Brain microvascular endothelial cell (primary cell): ENCODE measurements around the gene ADAMTS17.

Experiments
- DNase-seq: peaks from one replicate; pipeline ENCODE4 v3.0.0-alpha.2; 2020
- H3K27ac ChIP-seq: fragments of 250-450 bp; sonication (Bioruptor Pico); 2 replicates; pipeline ENCODE4 v1.5.1; 2020; ENCODE audit warnings: mild to moderate bottlenecking, moderate library complexity
- H3K27me3 ChIP-seq: fragments of 250-450 bp; sonication (Bioruptor Pico); replicated peaks from 2 replicates; pipeline ENCODE4 v1.5.1; 2020; ENCODE audit warnings: mild to moderate bottlenecking
- H3K36me3 ChIP-seq: fragments of 250-450 bp; sonication (Bioruptor Pico); replicated peaks from 2 replicates; pipeline ENCODE4 v1.5.1; 2020; ENCODE audit warnings: mild to moderate bottlenecking
- H3K4me3 ChIP-seq: 2 replicates; pipeline ENCODE4 v1.5.1; 2011; ENCODE audit warnings: low read depth, mild to moderate bottlenecking, control low read depth, low read length, moderate library complexity
- in situ Hi-C: cut with HindIII; loops from 2 replicates; pipeline ENCODE4 v1.10.0; 2017; ENCODE audit warnings: low sequenced_read_pairs, low pct_ligation_motif_present
- TF ChIP-seq, protein P1 (sequence below): IDR thresholded peaks from 2 replicates; pipeline ENCODE4 v1.5.1; 2011; ENCODE audit warnings: low read depth, mild to moderate bottlenecking, moderate library complexity, low read length, control low read depth, inconsistent platforms; ENCODE audit errors: missing control alignments

The ADAMTS17 gene

DNA sequence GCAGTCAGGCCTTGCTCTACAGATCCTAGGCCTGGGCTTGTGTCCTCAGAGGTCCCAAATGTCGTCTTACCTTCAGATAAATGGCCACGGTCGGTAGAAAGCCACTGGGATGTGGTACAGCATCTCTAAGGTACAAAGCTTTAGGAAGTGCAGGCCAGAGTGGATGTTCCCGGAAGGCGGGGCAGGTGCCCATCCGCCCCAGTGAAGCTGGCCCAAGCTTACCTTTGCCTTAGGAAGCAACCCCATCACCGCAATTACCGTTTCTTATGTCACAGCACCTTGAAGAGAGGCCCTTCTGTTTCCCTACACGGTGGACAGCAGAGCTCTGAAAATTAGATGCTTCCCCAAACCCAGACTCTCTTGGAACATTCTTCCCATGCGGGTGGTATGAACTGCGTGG is 368.4 kb downstream of the ADAMTS17 start:
- in situ Hi-C loops: no loop called here
- no peak overlapping the region for H3K27ac ChIP-seq
- DNase-seq: no peak
- TF ChIP-seq, protein P1, sequence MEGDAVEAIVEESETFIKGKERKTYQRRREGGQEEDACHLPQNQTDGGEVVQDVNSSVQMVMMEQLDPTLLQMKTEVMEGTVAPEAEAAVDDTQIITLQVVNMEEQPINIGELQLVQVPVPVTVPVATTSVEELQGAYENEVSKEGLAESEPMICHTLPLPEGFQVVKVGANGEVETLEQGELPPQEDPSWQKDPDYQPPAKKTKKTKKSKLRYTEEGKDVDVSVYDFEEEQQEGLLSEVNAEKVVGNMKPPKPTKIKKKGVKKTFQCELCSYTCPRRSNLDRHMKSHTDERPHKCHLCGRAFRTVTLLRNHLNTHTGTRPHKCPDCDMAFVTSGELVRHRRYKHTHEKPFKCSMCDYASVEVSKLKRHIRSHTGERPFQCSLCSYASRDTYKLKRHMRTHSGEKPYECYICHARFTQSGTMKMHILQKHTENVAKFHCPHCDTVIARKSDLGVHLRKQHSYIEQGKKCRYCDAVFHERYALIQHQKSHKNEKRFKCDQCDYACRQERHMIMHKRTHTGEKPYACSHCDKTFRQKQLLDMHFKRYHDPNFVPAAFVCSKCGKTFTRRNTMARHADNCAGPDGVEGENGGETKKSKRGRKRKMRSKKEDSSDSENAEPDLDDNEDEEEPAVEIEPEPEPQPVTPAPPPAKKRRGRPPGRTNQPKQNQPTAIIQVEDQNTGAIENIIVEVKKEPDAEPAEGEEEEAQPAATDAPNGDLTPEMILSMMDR: no peak
- no peak overlapping the region for H3K4me3 ChIP-seq
- H3K36me3 ChIP-seq: no peaks in the 10 kb centered on the region
- H3K27me3 ChIP-seq: no peaks in the 10 kb centered on the region

DNA sequence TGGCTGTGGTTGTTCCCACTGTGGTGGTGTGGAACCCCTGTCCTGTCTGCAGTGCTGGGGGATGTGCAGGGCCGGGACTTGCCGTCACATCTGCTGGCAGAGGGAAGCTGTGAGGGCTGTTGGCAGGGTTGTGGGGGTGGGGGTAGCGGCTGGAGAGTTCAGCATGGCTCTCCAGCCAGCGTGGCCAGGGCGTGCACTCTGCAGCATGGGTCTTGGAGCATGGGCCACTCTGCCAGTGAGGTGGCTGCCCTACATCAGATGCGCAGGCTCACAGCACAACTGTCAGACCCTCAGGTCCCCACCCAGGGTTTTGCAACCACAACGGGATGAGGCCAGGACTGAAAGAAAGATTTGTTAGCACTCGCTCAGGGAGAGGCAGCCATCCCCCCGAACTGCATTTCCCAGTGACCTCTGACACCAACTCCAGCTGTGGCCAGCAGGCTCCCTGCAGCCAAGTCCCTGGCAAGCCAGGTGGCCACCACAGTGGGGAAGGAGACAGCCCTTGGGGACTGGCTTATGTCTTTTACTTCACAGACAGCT is 370.8 kb downstream of the ADAMTS17 start:
- TF ChIP-seq, protein P1: no peak
- H3K4me3 ChIP-seq: no peak overlapping the region
- in situ Hi-C loops: no loop called here
- DNase-seq: no peak
- no peak overlapping the region for H3K27ac ChIP-seq
- no peaks in the 10 kb centered on the region for H3K36me3 ChIP-seq
- H3K27me3 ChIP-seq: no peaks in the 10 kb centered on the region

DNA sequence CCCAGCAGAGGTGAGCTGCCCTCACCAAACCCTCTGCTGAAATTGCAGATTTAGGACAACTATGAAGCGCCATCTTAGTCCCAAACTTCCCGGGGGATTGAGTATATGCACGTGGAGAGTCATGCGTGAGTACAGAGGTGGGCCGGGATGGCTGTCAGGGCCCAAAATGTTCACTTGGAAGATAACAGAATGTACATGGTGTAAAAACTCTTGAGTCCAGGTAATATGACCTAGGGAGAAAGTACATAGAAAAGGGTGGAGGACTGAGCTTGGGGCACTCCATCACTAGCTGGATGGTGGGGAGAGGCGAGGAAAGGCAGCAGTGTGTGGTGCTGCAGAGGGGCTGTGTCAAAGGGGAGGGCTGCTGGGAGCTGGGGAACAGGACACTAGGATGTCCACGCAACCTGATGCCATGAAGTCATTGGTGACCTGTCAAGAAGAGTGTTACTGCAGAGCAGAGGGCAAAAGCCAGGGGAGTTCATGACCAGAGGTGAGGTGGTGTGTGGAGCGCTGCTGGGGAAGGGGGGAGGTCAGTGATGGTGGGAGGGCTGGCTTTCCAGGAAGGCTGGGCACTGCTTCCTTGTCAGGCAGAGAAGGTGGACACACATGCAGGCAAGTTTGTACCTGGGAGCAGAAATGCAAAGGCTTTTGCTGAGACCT is 372.4 kb downstream of the ADAMTS17 start:
- no peak for DNase-seq
- Histone ChIP-seq H3K36me3 (no peaks in the 10 kb centered on the region), H3K4me3 (no peak overlapping the region), H3K27ac (no peak overlapping the region), H3K27me3 (no peaks in the 10 kb centered on the region)
- in situ Hi-C loops: no loop called here
- TF ChIP-seq, protein P1: no peak

DNA sequence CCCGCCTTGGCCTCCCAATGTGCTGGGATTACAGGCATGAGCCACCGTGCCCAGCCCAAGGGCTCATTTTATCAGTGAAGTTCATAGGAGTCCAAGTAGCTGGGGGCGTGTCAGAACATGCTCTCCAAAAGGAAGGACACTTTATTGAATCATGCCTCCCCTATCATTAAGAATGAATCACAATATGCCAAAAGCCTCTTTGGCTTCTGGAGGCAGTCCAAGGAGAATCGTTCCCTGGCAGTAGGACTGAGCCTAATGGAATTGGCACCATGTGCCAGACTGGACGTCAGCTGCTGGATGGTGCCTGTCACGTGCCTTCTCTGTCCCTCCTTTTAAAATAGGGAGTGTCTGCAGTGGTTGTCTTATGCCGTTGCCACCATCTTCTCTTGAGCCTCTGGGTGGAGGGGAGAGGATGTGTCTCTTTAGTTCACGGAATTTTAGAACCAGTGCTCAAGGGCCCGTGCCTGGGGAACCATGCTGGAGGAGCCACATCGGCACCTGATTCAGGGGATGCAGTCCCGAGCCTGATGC is 373.9 kb downstream of the ADAMTS17 start:
- H3K36me3 ChIP-seq: no peaks in the 10 kb centered on the region
- no peak overlapping the region for H3K4me3 ChIP-seq
- in situ Hi-C loops: no loop called here
- no peaks in the 10 kb centered on the region for H3K27me3 ChIP-seq
- H3K27ac ChIP-seq: no peak overlapping the region
- no peak for DNase-seq
- TF ChIP-seq, protein P1: no peak

DNA sequence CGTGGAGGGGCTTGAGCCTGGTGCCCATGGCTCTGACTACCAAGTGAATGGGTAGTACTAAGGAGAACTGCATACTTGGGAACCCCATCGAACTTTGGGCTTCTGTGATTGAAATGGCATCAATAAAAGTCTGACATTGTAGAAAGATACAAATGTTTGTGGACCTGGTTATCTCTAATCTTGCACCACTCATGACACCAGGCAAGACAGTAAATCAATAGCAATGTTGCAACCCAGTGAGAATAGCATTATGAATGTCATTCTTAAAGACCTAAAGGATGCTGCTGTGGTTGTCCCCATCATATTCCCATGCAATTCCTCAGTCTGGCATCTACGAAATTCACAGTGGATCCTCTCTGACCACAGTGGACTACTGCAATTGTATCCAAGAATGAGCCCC is 375.0 kb downstream of the ADAMTS17 start:
- Histone ChIP-seq H3K27ac (no peak overlapping the region), H3K4me3 (no peak overlapping the region), H3K36me3 (no peaks in the 10 kb centered on the region), H3K27me3 (no peaks in the 10 kb centered on the region)
- in situ Hi-C loops: no loop called here
- TF ChIP-seq, protein P1: no peak
- DNase-seq: no peak
